ENCODE results near the gene RCCD1.

The RCCD1 gene

GRCh38 chr15:90911906-90912769 is 42.5 kb upstream of the RCCD1 start:
- no peak for TF ChIP-seq CTCF (IDR thresholded peaks at IDR 0.05; ENCODE audit: poor library complexity, severe bottlenecking)
- no peaks in the 10 kb centered on the region for H3K4me1 ChIP-seq (ENCODE audit: insufficient read depth, poor library complexity, severe bottlenecking)
- ATAC-seq (ENCODE audit: low read depth) (no peak), DNase-seq (ENCODE audit: low spot score) (peak; percentile 75)
- H3K36me3 ChIP-seq (ENCODE audit: low read depth), result peaks cover 20% of the 10 kb centered on the region
- H3K27me3 ChIP-seq (ENCODE audit: insufficient read depth, poor library complexity, severe bottlenecking), result no peaks in the 10 kb centered on the region
- no peak overlapping the region for H3K4me3 ChIP-seq (ENCODE audit: severe bottlenecking)
- no peak overlapping the region for H3K27ac ChIP-seq (ENCODE audit: poor library complexity, severe bottlenecking)
- H3K9me3 ChIP-seq (ENCODE audit: severe bottlenecking), result no peaks in the 10 kb centered on the region

GRCh38 chr15:90912770-90913075 is 42.0 kb upstream of the RCCD1 start:
- H3K27ac ChIP-seq (ENCODE audit: poor library complexity, severe bottlenecking), result no peak overlapping the region
- H3K9me3 ChIP-seq (ENCODE audit: severe bottlenecking), result no peaks in the 10 kb centered on the region
- no peak for ATAC-seq (ENCODE audit: low read depth)
- H3K4me1 ChIP-seq (ENCODE audit: insufficient read depth, poor library complexity, severe bottlenecking), result no peaks in the 10 kb centered on the region
- TF ChIP-seq CTCF (IDR thresholded peaks at IDR 0.05; ENCODE audit: poor library complexity, severe bottlenecking), result no peak
- no peak for DNase-seq (ENCODE audit: low spot score)
- peaks cover 20% of the 10 kb centered on the region for H3K36me3 ChIP-seq (ENCODE audit: low read depth)
- no peak overlapping the region for H3K4me3 ChIP-seq (ENCODE audit: severe bottlenecking)
- H3K27me3 ChIP-seq (ENCODE audit: insufficient read depth, poor library complexity, severe bottlenecking), result no peaks in the 10 kb centered on the region

GRCh38 chr15:90913398-90913944 is 41.2 kb upstream of the RCCD1 start:
- Histone ChIP-seq H3K9me3 (ENCODE audit: severe bottlenecking) (no peaks in the 10 kb centered on the region), H3K4me1 (ENCODE audit: insufficient read depth, poor library complexity, severe bottlenecking) (no peaks in the 10 kb centered on the region), H3K36me3 (ENCODE audit: low read depth) (peaks cover 22% of the 10 kb centered on the region), H3K27me3 (ENCODE audit: insufficient read depth, poor library complexity, severe bottlenecking) (no peaks in the 10 kb centered on the region), H3K4me3 (ENCODE audit: severe bottlenecking) (no peak overlapping the region), H3K27ac (ENCODE audit: poor library complexity, severe bottlenecking) (no peak overlapping the region)
- DNase-seq (ENCODE audit: low spot score), result no peak
- no peak for ATAC-seq (ENCODE audit: low read depth)
- TF ChIP-seq CTCF (IDR thresholded peaks at IDR 0.05; ENCODE audit: poor library complexity, severe bottlenecking), result no peak

- no peak overlapping the region for H3K4me3 ChIP-seq (ENCODE audit: severe bottlenecking)
- peaks cover 22% of the 10 kb centered on the region for H3K36me3 ChIP-seq (ENCODE audit: low read depth)
- H3K27me3 ChIP-seq (ENCODE audit: insufficient read depth, poor library complexity, severe bottlenecking), result no peaks in the 10 kb centered on the region
- H3K9me3 ChIP-seq (ENCODE audit: severe bottlenecking), result no peaks in the 10 kb centered on the region
- no peak for TF ChIP-seq CTCF (IDR thresholded peaks at IDR 0.05; ENCODE audit: poor library complexity, severe bottlenecking)
- DNase-seq (ENCODE audit: low spot score) (no peak), ATAC-seq (ENCODE audit: low read depth) (no peak)
- no peaks in the 10 kb centered on the region for H3K4me1 ChIP-seq (ENCODE audit: insufficient read depth, poor library complexity, severe bottlenecking)
- H3K27ac ChIP-seq (ENCODE audit: poor library complexity, severe bottlenecking), result no peak overlapping the region
These were observed 40.2 kb upstream of the RCCD1 start for GRCh38 chr15:90914305-90915080.
